SW480 (cell line): ENCODE results near the gene HLA-DPA1.
"Not testable (repeated sequence)": the region's sequence is repeated elsewhere in the genome, so short reads cannot be mapped to it uniquely, and the experiment has no call there.

Source experiments
- DNase-seq: peaks from one replicate; pipeline ENCODE4 v3.0.0-alpha.2; 2016; ENCODE audit warnings: low spot score

The HLA-DPA1 gene

DNA sequence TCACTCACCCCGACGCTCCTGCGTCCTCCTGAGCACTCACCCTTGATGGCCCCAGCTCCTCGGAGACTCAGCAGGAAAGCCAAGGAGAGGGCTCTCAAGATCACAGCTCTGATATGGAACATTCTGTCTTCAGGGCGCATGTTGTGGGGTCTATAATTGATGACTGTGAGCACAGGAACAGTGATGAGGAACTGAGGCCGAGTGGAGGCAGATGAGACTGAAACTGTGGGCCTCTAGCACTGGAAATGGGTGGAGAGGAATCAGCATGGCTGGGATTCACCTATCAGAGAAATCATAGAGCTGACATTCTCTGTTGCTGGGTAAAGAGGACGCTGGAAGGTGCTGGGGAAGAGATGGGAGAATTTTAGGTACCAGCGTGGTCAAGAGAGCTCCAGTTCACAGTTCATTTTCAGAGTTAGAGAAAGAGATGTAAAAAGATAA lies at the start of gene HLA-DPA1:
TSS of gene HLA-DPA1 (minus strand) at position 219 of the 441 bp plus-strand sequence.
- DNase-seq = peak; percentile 12

DNA sequence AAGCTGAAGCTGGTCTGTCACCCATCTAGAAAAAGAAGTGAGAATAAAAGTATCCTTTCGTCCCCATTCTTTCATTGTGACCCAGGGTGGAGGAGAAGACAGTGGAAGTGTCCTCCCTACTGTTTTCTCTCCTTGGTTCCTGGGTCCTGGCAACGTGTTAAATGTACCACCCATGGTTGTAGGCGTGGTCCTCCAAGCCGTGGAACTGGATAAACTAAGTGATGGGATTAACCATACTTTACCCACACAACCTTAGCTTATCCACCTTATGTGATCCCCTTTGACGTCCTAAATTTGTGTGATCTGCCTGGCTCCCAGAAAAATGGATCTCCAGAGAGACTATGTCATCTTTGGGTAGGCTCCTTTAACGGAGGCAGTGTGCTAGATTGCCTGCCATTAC lies 49.7 kb upstream of the HLA-DPA1 start:
- no peak for DNase-seq

DNA sequence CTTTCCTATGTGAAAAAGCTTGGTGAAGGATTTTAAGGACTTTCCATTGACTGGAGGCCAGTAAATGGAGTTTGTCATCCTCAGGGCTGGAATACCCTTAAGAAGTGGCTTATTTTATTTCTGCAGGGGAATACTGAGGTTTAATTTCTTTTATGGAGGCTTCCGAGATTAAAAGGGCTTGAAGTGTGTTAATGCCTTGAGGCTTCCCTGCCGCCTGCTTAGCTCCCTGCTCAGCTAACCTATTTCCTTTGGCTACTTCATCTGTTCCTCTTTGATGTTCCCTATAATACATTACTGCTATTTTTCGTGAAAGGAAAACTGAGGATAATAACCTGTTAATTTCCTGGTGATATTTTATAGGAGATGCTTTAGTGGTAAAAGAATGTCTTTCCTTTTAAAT lies 46.6 kb upstream of the HLA-DPA1 start:
- DNase-seq = no peak

DNA sequence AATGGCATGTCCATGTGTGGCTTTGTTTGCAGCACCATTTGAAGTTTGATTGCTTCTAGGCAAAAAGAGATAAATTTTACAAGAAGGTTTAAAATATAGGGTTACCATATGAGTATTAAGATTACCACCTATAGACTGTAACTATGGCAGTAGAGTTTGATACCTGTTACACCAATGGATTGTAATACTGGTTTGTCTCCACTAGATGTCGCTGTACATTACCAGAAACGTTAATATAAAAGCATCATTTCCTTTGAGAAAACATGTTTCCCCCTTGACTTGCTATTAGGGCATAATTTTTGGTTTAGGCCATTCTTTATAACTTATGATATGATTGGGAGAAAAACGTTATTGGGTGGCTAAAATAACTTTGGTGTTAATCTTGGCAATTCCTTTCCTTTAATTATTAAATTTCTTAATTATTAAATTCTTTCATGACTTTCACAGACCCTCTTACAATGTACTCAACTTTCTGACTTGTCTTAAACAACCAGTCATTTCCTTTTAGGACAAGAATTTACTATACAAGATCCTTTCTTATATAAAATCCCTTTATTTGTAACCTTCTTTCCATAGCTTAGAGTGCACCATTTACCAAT lies 45.2 kb upstream of the HLA-DPA1 start:
- DNase-seq = peak; percentile 39

DNA sequence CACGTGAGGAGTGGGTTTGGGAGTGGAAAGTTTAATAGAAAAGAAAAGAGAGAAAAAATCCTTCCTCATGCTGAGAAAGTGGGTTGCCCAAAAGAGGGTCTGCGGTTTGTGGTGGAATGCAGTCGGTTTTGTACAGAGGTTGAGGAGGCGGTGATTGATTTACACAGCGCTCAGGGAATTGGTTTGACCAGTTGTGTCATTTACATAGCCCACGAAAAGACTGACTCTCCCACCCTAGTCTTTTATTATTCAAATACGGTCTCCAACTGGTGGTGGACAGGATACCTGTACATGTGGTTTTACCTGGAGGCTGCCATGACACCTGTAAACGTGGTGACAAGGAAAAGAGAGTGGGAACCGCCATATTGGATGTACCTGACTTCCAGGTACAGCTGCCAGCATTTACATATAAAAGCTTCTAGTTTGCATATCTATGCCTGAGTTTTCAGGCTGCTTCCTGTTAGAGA lies 44.4 kb upstream of the HLA-DPA1 start:
- DNase-seq = no peak

DNA sequence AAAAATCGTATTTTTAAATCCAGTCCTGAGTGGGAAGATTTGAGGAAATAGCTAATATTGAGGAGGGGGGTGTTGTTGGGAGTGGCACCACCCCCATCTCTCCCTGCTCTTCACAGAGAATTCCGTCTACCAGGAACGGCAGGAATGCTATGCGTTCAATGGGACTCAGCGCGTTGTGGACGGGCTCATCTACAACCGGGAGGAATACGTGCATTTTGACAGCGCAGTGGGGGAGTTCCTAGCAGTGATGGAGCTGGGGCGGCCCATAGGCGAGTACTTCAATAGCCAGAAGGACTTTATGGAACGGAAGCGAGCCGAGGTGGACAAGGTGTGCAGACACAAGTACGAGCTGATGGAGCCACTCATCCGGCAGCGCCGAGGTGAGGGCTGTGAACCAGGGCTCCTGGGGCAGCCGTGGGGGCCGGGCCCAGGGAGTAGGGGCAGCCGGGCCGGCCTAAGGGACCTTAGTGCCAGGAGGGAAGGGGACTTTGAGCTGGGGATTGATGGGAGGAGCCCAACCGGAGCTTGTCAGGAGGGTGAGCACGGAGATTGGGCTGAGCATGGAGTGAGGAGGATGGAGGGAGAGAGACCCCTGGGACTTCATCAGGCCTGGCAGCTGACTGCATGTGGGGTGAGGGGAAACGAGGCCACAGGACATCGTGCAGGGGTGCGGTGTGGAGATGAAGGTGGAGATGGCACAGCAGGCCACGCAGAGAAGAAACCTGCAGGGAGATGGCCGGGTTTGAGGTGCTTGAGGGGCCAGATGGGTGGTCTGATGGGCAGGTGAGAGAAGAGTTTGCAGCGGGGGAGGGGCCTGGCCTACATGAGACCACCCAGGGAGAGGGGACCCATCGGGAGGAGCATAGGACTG lies 43.6 kb upstream of the HLA-DPA1 start:
- peak; percentile 11 for DNase-seq

DNA sequence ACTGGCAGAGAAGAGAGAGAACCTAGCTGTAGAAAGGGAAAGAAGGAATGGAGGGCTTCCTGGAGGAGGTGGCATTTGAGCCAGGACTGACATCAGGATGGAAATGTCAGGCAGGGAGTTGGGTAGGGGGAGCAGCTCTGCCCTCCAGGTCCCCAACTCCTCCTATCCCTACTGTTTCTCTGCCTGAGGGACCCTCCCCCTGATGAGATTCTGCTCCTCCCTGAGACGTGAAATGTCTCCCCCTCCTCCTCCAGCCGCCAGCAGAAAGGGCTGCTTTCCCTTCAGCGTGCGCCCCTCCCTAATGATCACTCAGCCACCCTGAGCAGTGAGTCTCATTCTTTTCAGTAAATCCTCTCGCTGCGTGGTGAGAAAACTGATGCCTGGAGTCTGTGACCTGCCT lies 43.0 kb upstream of the HLA-DPA1 start:
- DNase-seq = no peak

DNA sequence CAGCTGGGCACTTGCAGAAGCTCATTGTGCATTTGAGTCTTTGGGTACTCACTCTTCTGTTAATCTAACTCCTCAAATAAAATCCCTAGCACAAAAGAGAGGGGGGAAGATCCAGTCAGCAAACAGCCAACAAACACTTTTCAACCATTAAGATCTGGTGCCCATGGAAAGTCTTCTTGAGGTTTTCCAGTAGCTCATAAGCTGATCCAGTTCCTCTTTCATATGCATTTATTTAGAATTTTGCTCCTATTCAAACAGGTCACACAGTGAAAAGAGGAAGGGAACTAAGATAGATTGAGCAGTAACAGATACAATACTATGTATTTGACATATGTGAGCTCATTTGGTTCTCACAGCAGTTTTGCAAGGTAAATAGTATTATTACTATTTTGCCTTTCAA lies 41.0 kb upstream of the HLA-DPA1 start:
- no peak for DNase-seq

DNA sequence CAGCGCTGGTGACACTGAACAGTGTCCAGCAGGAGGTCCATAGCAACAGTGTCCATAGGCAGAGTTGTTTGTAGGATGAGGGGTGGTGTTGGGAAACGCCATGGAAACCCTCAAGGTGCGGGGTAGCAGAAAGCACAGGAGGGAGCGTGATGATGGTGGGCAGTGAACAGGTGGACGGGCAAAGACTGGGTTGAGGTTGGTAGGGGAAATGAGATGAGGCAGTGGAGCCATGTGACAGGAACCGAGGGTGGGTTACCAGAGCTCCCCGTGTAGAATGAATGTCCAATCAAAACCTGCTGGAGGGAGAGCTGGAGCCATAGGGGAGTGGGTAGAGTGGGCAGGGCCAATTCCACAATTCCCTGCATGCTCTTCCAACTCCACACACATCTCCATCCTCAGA lies 40.3 kb upstream of the HLA-DPA1 start:
- DNase-seq = no peak

DNA sequence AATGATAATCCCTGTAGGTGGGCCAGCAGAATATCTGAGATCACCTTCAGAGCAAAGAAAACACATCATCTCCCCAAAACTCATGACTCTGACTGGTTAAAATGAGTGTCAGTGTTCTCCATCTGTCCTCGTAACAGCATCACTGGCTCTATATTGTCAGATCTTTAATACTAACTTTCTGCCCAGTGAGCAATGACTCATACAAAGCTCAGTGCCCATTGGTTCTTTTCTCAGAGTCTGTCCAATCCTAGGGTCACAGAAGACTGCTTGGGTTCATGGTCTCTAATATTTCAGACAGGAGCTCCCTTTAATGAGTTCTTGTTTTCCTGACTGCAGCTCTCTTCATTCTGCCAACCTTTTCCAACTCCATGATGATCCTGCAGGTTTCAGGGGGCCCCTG lies 38.7 kb upstream of the HLA-DPA1 start:
- DNase-seq = peak; percentile 48

DNA sequence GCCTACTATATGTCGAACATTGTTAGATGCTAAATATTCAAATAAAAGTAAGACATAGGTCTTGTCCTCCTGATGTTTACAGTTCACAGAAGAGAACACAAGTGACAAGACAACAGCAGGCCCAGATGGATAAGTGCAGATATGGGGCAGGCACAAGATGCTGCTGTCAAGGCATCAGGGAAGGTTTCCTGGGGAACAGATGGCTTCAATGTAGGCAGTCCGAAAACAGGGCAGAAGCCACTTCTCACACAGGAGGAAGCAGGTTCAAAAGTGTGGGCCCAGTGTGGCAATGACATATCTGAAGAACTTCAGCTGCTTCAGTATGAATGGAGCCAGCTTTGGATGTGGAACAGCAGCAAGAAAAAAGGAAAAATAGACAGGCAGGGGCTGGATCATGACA lies 34.9 kb upstream of the HLA-DPA1 start:
- no peak for DNase-seq

DNA sequence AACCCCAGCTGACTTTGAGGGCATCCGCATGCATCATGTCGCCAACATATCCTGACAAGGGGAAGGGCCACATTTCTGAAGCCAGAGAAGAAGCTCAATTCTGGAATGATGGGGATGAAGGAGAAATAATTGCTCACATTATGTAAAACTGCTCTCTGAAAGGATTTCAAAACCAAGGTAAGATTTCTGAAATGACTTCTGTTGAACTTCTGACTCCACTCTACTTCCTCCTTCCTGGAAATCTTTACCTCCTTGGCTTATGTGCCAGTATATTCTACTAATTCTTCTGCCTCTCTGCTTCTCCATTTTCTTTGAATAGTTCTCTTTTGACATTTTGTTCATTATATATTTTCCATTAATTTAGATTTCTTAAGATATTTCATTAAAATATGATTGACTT lies 34.2 kb upstream of the HLA-DPA1 start:
- no peak for DNase-seq

DNA sequence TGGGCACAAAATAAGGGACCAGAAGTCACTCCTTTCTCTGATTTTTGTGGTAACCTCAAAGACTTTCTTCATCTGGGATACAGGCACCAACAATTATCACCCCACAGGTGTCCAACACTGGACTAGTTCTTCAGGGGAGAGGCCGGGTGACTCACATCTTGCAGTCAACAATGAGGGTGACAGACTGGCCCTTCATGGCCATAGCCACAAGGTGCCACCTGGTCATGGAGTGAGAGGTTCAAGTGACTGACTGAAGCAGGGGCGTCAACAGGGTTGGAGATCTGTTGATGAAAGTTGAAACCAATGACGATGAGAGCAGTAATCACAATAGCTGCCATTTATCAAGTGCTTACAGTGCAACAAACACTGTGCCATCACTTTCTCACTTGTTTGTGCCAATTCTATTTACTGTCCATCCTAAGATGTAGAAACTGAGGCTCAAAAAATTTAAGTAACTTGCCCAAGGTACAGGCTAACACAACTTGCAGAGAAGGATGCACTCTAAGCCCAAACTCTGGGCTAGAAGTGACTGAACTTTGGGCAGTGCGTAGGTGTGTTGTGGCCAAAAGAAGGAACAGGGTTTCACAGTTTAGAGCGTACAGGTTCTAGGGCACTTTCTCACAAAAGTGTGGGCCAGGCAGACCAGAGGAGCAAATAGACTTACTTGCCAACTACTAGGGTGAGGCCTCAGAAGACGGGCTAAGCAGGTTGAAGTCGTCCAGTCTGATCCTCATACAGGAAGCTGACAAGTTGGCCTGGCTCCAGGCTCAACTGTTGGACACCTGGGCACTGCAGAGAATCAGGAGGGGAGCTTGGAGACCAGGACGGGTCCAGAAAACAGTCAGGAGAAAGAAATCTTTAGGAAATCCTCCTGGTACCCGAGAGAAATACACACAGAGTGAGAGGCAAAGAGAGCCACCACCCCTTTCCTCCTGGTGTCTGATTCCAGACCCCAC lies 32.7 kb upstream of the HLA-DPA1 start:
- no peak for DNase-seq

DNA sequence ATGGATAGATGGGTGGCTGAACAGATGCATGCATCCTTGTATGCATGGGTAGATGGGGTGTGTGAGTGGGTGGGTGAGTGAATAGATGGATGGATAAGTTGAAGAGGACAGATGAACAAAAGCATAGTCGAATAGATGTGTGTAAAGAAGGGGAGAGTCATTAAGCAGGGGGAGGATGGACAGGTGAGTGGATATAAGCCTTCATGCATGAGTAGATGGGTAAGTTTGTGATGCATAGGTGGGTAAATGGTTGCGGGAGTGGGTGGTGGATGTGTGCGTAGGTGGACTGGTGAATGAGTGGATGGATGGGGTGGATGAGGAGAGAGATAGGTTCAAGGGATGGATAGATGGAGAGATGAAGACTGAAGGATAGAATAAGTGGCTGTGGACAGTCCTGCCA lies 31.9 kb upstream of the HLA-DPA1 start:
- no peak for DNase-seq

DNA sequence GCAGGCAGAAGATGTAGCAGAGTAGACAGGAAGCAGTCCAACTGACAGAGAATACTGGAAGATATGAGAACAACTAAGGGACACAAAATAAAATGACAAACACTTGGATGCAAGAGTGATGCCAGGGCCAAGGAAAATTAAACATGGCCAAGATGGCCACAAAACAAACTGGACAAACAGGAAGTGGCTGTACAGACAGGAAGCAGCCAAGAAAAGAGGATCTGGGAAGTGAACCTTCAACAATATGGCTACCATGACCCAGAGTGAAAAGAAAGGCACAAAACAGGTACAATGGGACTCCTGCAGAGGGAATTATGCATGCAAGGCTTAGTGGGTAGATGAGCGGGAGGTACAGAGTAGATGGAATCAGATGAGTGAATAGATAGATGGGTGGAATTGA lies 31.4 kb upstream of the HLA-DPA1 start:
- no peak for DNase-seq

DNA sequence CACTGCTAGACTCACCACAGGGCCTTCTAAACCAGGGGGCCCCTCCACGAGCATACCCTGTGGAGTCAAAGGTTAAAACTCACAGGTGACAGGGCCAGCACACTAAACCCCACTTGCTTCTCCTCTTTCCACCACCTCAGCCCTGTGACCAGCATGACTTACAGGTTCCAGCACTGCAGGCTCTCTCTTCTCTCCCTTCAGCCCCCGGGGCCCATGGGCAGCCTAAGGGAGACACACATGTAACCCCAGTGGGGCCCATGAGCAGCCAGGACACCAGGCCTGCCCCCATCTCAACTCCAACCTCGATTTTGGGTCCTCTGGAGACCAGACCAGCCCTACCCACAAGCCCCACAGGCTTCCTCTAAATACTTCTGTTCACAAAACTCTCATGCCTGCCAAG lies 30.3 kb upstream of the HLA-DPA1 start:
- DNase-seq = no peak

DNA sequence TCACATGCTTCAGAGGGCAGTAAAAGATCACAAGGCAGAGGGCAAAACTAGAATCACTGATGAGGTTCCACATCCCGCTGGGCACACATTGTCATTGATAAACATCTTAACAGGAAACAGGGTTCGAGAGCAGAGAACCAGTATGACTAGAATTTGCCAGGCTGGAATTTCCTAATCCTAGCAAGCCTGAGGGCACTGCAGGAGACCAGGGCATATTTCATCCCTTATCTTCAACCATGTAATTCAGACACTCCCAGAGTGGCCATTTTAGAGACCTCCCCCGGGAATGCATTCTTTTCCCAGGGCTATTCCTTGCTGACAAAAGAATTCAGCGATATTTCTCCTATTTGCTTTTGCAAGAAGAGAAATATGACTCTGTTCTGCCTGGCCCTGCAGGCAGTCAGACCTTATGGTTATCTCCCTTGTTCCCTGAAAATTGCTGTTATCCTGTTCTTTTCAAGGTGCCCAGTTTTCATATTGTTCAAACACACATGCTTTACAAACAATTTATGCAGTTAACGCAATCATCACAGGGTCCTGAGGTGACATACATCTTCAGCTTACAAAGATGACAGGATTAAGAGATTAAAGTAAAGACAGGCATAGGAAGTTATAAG lies 27.8 kb upstream of the HLA-DPA1 start:
- not testable (repeated sequence) for DNase-seq

DNA sequence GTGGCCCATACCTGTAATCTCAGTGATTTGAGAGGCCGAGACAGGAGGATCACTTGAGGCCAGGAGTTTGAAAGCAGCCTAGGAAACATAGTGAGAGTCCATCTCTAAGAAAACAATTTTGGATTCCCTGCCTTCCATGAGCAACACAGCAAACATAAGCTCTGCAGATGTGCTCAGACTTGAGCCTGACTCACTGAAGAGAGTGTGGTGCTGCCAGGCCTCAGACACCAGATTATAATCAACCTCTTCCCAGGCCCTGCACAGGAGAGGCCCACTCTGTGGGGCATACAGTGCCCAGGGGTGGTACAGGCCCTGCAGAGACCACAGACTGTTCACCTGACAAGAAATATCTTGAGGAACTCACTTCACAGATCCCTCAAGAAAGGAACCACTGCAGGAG lies 22.2 kb upstream of the HLA-DPA1 start:
- no peak for DNase-seq

DNA sequence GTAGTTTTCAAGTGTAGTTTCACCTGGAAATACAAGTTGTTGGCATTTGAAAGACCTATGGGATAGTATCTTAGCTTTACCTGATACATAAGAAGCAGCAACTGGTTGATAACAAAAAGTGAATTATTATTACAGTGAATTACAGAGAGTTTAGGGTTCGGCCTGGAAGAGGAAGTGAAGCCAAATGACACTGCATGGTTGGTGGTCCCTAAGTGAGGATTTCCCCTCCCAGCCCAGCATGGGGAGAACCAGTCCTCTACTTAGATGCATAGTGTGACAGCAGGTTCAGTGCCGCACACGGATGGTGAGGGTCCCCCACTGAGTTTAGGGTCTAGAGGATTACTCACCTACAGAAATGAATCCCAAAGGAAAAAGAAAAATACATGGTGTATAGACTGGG lies 20.4 kb upstream of the HLA-DPA1 start:
- DNase-seq = no peak

DNA sequence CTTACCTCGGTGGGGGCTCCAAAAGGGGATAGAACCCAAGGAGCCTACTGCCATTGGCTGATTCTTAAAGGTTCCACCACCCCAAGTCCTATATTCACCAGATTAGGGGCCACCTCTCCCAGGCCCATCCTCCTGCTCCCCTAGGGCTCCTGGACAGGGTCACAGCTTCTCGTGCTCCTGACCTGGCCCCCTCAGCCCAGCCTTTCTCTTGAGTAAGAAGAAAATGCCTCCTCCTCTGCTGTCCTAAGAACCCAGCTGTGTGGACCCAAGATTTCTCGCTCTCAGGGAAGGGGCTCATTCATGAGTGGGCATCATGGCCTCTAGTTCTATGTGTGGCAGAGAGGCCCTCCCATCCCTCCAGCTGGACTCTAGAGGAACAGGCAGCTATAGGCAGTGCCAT lies 18.9 kb upstream of the HLA-DPA1 start:
- DNase-seq = no peak

DNA sequence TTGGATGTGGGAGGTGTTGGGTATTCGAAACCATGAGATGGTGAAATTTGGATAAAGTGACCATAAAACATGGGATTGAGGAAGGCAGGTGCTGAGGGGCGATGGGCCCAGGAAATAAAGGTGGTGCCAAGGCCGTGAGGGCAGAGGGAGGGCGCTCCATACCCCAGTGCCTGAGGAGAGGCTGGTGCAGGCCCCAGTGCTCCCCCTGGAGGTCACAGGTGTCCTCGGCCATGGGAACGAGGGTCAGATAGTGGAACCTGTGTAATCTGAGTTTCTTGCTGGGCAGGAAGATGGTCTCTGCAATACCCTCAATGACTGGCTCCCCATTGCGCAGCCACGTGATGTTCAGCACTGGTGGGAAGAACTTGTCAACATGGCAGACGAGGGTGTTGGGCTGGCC lies 18.5 kb upstream of the HLA-DPA1 start:
- DNase-seq = no peak
